H1 (cell line): ENCODE measurements around the gene ZNF618. TPM values are rescaled to one million over a fixed set of nuclear protein-coding genes. Genes with fewer than 3 reads are reported as not detected.

ENCODE experiments used
- CEBPB ChIP-seq: IDR thresholded peaks from 2 replicates; pipeline ENCODE4 v1.6.1; 2012; ENCODE audit warnings: low read depth, low read length
- CHD1 ChIP-seq: IDR thresholded peaks from 2 replicates; pipeline ENCODE4 v1.6.1; 2012; ENCODE audit warnings: low read depth, low read length, improper control_type of control experiment
- CHD2 ChIP-seq: IDR thresholded peaks from 2 replicates; pipeline ENCODE4 v1.6.1; 2012; ENCODE audit warnings: low read length, improper control_type of control experiment
- CHD7 ChIP-seq: fragments of 300-600 bp; sonication (generic); IDR thresholded peaks from 2 replicates; pipeline ENCODE4 v1.7.1; 2012; ENCODE audit warnings: low read length, moderate library complexity, mild to moderate bottlenecking, inconsistent platforms; ENCODE audit not compliant: insufficient replicate concordance
- EGR1 ChIP-seq: IDR thresholded peaks from 2 replicates; pipeline ENCODE4 v1.6.1; 2011; ENCODE audit warnings: low read depth, low read length, borderline replicate concordance
- EZH2 ChIP-seq: fragments of 200-600 bp; sonication (generic); IDR thresholded peaks from 2 replicates; pipeline ENCODE4 v1.7.1; 2012; ENCODE audit warnings: low read depth, mild to moderate bottlenecking, moderate library complexity, low read length, inconsistent platforms; ENCODE audit not compliant: severe bottlenecking
- GTF2F1 ChIP-seq: IDR thresholded peaks from 2 replicates; pipeline ENCODE4 v1.6.1; 2012; ENCODE audit warnings: low read depth, low read length, improper control_type of control experiment, borderline replicate concordance
- HDAC2 ChIP-seq, 2 experiments: fragments of 300-600 bp in 1 of 2; sonication (generic) in 1 of 2; IDR thresholded peaks; 2 replicates each; pipeline ENCODE4 v1.6.1; 2011 to 2012; ENCODE audit warnings: low read depth in 2 of 2, low read length in 2 of 2, mild to moderate bottlenecking in 2 of 2, moderate library complexity in 2 of 2, borderline replicate concordance in 1 of 2, inconsistent platforms in 1 of 2
- PHF8 ChIP-seq: fragments of 200-600 bp; sonication (generic); conservative IDR thresholded peaks from 2 replicates; pipeline ENCODE4 v1.7.1; 2012; ENCODE audit warnings: low read depth, mild to moderate bottlenecking, inconsistent platforms, low read length, moderate library complexity
- SAP30 ChIP-seq: fragments of 300-600 bp; sonication (generic); IDR thresholded peaks from 2 replicates; pipeline ENCODE4 v1.7.1; 2012; ENCODE audit warnings: low read length, moderate library complexity, mild to moderate bottlenecking, inconsistent platforms; ENCODE audit not compliant: insufficient read depth, insufficient replicate concordance
- SRF ChIP-seq: IDR thresholded peaks from 2 replicates; pipeline ENCODE4 v1.6.1; 2011; ENCODE audit warnings: mild to moderate bottlenecking, low read depth, low read length, moderate library complexity
- TAF7 ChIP-seq: optimal IDR thresholded peaks from 2 replicates; pipeline ENCODE3; 2011; ENCODE audit warnings: low read depth, mild to moderate bottlenecking, inconsistent platforms, low read length, moderate library complexity, borderline replicate concordance
- polyA plus RNA-seq, 7 experiments: library from polyadenylated mRNA; depleted of rRNA in 3 of 7; stranded (reverse) in 5 of 7; unstranded in 2 of 7; fragments of >200 nt in 5 of 7; fragments of 200-250 nt in 2 of 7; gene quantifications; 1 replicate in 5 of 7; 2 replicates in 1 of 7; 4 replicates in 1 of 7; pipeline versions ENCODE4 v1.2.1 to v1.2.3, GENCODE V29; 2011 to 2013; ENCODE audit warnings: missing spikeins in 2 of 7, mixed read lengths in 2 of 7
- total RNA-seq: library from RNA; stranded (reverse); fragmentation: NEBNext Ultra II Directional; extraction: Animal tissue kit (Norgen Biotek cat#: 25700); gene quantifications from 2 replicates; pipeline ENCODE4 v1.2.1, GENCODE V29; 2021

Gene ZNF618
- total and polyA plus RNA-seq, 2 of the 8 experiments (the other 6 are each of a cell fraction or from before 2014, with no cell fraction given), result 9.6 to 28.5 TPM

GRCh38 chr9:114034196-114034595 is 158.1 kb downstream of the ZNF618 start (continued):
- TF ChIP-seq CHD7, result no peak
- TF ChIP-seq SAP30, result no peak
- no peak for TF ChIP-seq CHD1
- no peak for TF ChIP-seq EGR1
- no peak for TF ChIP-seq CHD2
- TF ChIP-seq TAF7, result no peak
- no peak for TF ChIP-seq SRF
- TF ChIP-seq GTF2F1, result no peak
- no peak for TF ChIP-seq CEBPB
- no peak for TF ChIP-seq EZH2
- TF ChIP-seq HDAC2 (IDR thresholded peaks at IDR 0.05; ENCODE audit: borderline replicate concordance in 1 of 2, low read depth in 2 of 2, low read length in 2 of 2), result no peak
- TF ChIP-seq PHF8, result no peak
